Limb (tissue), 2 donors: ENCODE measurements around the gene CHRNA5.

Experiments used
- DNase-seq, 2 donors: peaks; one replicate each; pipeline ENCODE4 v3.0.0-alpha.2; 2016; ENCODE audit errors: extremely low spot score in 2 of 2

The CHRNA5 gene

GRCh38 chr15:78638658-78639314 is 73.5 kb downstream of the CHRNA5 start:
- peak; percentile 68 to 82 for DNase-seq

GRCh38 chr15:78640527-78641101 is 75.3 kb downstream of the CHRNA5 start:
- no peak for DNase-seq

- peak; percentile 18 to 82 for DNase-seq
Measured at GRCh38 chr15:78641102-78641748, 75.9 kb downstream of the CHRNA5 start, which contains the start of gene CHRNB4. Gene CHRNB4 (minus strand): TSS chr15:78641210. CDS start chr15:78641133, 77 bp downstream.

DNA sequence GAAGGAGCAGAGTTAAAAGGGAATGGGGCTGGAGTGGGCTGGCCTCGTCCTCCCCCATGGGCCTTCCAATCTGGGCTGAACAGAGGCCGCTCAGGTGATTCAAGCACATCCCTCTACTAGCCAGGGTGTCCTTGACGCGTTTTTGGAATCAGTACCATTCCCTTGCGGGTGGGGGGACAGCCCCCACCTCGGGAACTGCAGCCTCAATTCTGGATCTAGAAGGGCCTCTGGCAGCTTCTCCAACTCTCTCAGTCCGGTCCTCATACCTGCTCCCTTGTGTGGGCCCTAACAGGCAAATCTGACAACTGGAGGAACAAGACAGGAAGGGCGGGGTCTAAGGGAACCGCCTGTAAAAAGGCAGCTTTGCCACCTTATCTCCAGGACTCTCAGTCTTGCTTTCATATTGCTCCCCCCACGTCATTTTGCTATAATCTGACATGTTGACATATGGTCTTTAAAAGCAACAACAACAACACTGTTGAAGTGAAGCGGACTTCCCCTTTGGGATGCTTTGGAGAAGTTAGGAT is 76.5 kb downstream of the CHRNA5 start:
- DNase-seq: no peak

- DNase-seq: no peak
Measured at GRCh38 chr15:78642331-78642730, 77.0 kb downstream of the CHRNA5 start.
